ENCODE measurements around the gene CTDP1. TPM values are rescaled to one million over a fixed set of nuclear protein-coding genes. Genes with fewer than 3 reads are reported as not detected.

CTDP1 gene
- total RNA-seq, 1 experiment from 2014 or later, result 22.5 TPM

DNA sequence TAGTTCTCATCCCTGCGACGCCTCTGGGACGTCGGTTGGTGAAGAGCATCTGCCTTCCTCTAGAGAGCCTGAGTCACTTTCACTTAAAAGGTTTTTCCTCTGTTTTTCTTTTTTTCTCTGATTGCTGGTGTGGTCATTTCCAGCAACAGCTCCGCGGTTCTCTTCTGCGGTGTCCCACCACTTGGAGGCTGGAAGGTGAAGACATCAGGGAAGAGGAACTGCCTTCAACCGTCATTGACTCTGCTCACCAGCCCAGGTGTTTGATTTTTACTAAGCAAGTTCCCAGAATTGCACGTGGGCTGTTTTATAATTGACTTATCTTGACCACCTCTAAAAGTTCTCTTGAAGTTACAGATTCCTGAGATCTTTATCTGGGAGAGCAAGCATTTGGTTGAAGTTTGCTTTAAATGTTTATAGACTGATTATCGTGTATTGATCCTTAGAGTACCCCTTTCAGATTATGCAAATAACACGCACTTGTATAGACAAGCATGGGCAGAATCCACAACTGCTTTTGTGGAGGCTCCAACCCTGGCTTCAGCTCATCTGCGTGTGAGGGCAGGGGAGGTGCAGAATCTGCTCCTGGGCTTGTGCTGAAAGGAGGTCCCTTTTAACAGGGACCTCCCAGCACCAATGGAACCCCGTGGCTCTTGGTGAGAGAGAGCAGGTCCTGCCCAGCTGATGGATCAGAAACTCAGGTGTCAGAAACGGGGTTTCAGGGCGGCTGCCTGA is 3.5 kb downstream of the CTDP1 start:
- H3K4me3 ChIP-seq (ENCODE audit: low read depth, low read length, poor library complexity, severe bottlenecking), result no peak overlapping the region
- no peaks in the 10 kb centered on the region for H3K36me3 ChIP-seq (ENCODE audit: insufficient read depth, low read length, poor library complexity, severe bottlenecking)
- H3K27me3 ChIP-seq (replicated peaks; ENCODE audit: insufficient read depth, low read depth, low read length, poor library complexity), result no peaks in the 10 kb centered on the region
- TF ChIP-seq, protein P1, sequence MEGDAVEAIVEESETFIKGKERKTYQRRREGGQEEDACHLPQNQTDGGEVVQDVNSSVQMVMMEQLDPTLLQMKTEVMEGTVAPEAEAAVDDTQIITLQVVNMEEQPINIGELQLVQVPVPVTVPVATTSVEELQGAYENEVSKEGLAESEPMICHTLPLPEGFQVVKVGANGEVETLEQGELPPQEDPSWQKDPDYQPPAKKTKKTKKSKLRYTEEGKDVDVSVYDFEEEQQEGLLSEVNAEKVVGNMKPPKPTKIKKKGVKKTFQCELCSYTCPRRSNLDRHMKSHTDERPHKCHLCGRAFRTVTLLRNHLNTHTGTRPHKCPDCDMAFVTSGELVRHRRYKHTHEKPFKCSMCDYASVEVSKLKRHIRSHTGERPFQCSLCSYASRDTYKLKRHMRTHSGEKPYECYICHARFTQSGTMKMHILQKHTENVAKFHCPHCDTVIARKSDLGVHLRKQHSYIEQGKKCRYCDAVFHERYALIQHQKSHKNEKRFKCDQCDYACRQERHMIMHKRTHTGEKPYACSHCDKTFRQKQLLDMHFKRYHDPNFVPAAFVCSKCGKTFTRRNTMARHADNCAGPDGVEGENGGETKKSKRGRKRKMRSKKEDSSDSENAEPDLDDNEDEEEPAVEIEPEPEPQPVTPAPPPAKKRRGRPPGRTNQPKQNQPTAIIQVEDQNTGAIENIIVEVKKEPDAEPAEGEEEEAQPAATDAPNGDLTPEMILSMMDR (conservative IDR thresholded peaks at IDR 0.05; ENCODE audit: low read depth, low read length), result no peak
- no peak for TF ChIP-seq EZH2 (IDR thresholded peaks at IDR 0.05; ENCODE audit: borderline replicate concordance, low read depth, low read length, poor library complexity, severe bottlenecking)
- DNase-seq (ENCODE audit: low spot score), result no peak
- CTCF ChIA-PET, result no interaction called here
- POLR2A ChIA-PET (ENCODE audit: low non-redundant PET), result no interaction called here
- no peaks in the 10 kb centered on the region for H3K9me3 ChIP-seq (ENCODE audit: low read depth, low read length, poor library complexity, severe bottlenecking)
- no peak overlapping the region for H3K27ac ChIP-seq (ENCODE audit: low read depth, low read length, poor library complexity, severe bottlenecking)
- BruUV-seq (replicated peaks), result no TSS peak
- H3K4me1 ChIP-seq (ENCODE audit: insufficient read depth, low read length, poor library complexity, severe bottlenecking), result peaks cover 20% of the 10 kb centered on the region
- intact Hi-C loops (cut with micrococcal nuclease; ENCODE audit: unreplicated experiment), result no loop called here

GRCh38 chr18:79683626-79684282 is 4.2 kb downstream of the CTDP1 start:
- Histone ChIP-seq H3K9me3 (ENCODE audit: low read depth, low read length, poor library complexity, severe bottlenecking) (no peaks in the 10 kb centered on the region), H3K4me1 (ENCODE audit: insufficient read depth, low read length, poor library complexity, severe bottlenecking) (peaks cover 14% of the 10 kb centered on the region), H3K27me3 (replicated peaks; ENCODE audit: insufficient read depth, low read depth, low read length, poor library complexity) (no peaks in the 10 kb centered on the region), H3K4me3 (ENCODE audit: low read depth, low read length, poor library complexity, severe bottlenecking) (no peak overlapping the region), H3K36me3 (ENCODE audit: insufficient read depth, low read length, poor library complexity, severe bottlenecking) (no peaks in the 10 kb centered on the region), H3K27ac (ENCODE audit: low read depth, low read length, poor library complexity, severe bottlenecking) (no peak overlapping the region)
- BruUV-seq (replicated peaks), result no TSS peak
- TF ChIP-seq, protein P1 (conservative IDR thresholded peaks at IDR 0.05; ENCODE audit: low read depth, low read length), result no peak
- no peak for TF ChIP-seq EZH2 (IDR thresholded peaks at IDR 0.05; ENCODE audit: borderline replicate concordance, low read depth, low read length, poor library complexity, severe bottlenecking)
- ChIA-PET CTCF (no interaction called here), POLR2A (ENCODE audit: low non-redundant PET) (no interaction called here)
- intact Hi-C loops (cut with micrococcal nuclease; ENCODE audit: unreplicated experiment), result no loop called here
- no peak for DNase-seq (ENCODE audit: low spot score)

GRCh38 chr18:79684283-79684631 is 4.7 kb downstream of the CTDP1 start:
- CTCF ChIA-PET, result no interaction called here
- no peaks in the 10 kb centered on the region for H3K36me3 ChIP-seq (ENCODE audit: insufficient read depth, low read length, poor library complexity, severe bottlenecking)
- intact Hi-C loops (cut with micrococcal nuclease; ENCODE audit: unreplicated experiment), result no loop called here

More at GRCh38 chr18:79684283-79684631, 4.7 kb downstream of the CTDP1 start:
- Histone ChIP-seq H3K4me3 (ENCODE audit: low read depth, low read length, poor library complexity, severe bottlenecking) (no peak overlapping the region), H3K9me3 (ENCODE audit: low read depth, low read length, poor library complexity, severe bottlenecking) (no peaks in the 10 kb centered on the region), H3K27ac (ENCODE audit: low read depth, low read length, poor library complexity, severe bottlenecking) (no peak overlapping the region), H3K27me3 (replicated peaks; ENCODE audit: insufficient read depth, low read depth, low read length, poor library complexity) (no peaks in the 10 kb centered on the region), H3K4me1 (ENCODE audit: insufficient read depth, low read length, poor library complexity, severe bottlenecking) (peaks cover 14% of the 10 kb centered on the region)
- TF ChIP-seq EZH2 (IDR thresholded peaks at IDR 0.05; ENCODE audit: borderline replicate concordance, low read depth, low read length, poor library complexity, severe bottlenecking), result no peak
- TF ChIP-seq, protein P1 (conservative IDR thresholded peaks at IDR 0.05; ENCODE audit: low read depth, low read length), result no peak
- POLR2A ChIA-PET (ENCODE audit: low non-redundant PET), result no interaction called here
- no peak for DNase-seq (ENCODE audit: low spot score)
- no TSS peak for BruUV-seq (replicated peaks)

Data from A673 (cell line).